ENCODE measurements around the gene CCDC107.

Gene CCDC107

DNA sequence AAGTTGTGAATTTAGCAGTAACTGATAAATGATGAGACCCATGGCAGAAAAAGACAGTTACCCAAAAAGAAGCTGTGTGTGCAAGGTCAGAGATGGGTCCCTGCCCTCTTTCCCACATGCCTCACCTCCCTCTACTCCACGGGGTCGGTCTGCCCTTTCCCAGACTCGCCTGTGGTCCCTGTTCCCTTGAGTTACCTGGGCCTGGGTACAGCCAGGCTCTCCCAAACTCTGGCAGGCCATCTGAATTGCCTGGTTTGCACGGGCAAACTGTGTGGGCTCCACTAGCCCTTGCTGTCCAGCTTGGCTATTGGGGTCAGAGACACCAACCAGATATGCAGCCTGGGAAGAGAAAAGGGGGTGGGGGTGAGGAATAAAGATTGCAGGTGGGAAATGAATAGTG, 50.1 kb downstream of the CCDC107 start:
- DNase-seq, result no peak

DNA sequence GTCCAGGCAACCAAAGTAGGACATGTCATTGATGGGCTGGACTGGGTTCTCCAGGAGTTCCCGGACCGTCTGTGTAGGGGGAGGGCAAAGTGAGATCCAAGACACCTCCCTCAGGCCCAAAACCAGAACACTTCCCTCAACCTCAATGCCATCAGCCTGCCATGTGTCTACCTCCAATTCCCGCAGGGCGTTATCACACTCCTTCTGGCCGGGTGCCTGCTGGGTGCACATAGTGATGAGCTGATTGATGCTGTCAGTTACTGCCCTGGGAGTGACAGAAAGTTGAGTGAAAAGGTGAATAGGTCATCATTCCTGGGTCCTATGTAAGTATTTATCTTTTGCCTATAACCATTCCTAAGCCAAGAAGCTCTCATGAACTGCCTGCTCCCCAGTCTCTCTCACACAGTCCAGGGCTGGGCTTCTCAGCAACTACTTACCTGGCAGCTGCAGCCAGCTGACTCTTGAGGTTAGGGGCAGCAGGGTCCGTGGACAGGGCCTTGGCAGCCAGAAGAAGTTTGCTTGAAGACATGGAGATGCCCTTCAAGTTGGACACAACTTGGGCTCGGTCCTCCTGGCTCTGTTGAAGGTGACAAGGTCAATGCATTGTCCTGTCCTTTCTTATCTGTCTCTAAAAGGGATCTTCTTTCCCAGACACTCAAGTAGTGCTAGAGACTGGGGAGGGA, 52.9 kb downstream of the CCDC107 start:
- DNase-seq, result no peak

All from stimulated activated CD4-positive, alpha-beta T cell treated with anti-CD3 and anti-CD28 coated beads, Interleukin-12 subunit alpha, Interleukin-12 subunit beta, amount 100 ng/mL, for 4 hours (primary cell).